ENCODE data around the gene KIAA0232.

Gene KIAA0232, protein sequence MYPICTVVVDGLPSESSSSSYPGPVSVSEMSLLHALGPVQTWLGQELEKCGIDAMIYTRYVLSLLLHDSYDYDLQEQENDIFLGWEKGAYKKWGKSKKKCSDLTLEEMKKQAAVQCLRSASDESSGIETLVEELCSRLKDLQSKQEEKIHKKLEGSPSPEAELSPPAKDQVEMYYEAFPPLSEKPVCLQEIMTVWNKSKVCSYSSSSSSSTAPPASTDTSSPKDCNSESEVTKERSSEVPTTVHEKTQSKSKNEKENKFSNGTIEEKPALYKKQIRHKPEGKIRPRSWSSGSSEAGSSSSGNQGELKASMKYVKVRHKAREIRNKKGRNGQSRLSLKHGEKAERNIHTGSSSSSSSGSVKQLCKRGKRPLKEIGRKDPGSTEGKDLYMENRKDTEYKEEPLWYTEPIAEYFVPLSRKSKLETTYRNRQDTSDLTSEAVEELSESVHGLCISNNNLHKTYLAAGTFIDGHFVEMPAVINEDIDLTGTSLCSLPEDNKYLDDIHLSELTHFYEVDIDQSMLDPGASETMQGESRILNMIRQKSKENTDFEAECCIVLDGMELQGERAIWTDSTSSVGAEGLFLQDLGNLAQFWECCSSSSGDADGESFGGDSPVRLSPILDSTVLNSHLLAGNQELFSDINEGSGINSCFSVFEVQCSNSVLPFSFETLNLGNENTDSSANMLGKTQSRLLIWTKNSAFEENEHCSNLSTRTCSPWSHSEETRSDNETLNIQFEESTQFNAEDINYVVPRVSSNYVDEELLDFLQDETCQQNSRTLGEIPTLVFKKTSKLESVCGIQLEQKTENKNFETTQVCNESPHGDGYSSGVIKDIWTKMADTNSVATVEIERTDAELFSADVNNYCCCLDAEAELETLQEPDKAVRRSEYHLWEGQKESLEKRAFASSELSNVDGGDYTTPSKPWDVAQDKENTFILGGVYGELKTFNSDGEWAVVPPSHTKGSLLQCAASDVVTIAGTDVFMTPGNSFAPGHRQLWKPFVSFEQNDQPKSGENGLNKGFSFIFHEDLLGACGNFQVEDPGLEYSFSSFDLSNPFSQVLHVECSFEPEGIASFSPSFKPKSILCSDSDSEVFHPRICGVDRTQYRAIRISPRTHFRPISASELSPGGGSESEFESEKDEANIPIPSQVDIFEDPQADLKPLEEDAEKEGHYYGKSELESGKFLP (N-terminal part only)

GRCh38 chr4:6782147-6782845 lies at the start of gene KIAA0232:
Gene KIAA0232, plus strand, starts transcription at chr4:6782727. Its CDS starts 41,727 bp downstream, at chr4:6824454.
- H3K9me3 ChIP-seq = no peaks in the 10 kb centered on the region
- intact Hi-C loops (cut with DNase I; ENCODE audit: low total_unique reads) = loop anchor here (5.0 to 10.0 kb wide), 4 partner anchors 60 to 263 kb away; partner anchors contain the start of gene TADA2B
- peak within 1 kb of the TSS; percentile 100 for H3K27ac ChIP-seq
- TF ChIP-seq, protein P1, sequence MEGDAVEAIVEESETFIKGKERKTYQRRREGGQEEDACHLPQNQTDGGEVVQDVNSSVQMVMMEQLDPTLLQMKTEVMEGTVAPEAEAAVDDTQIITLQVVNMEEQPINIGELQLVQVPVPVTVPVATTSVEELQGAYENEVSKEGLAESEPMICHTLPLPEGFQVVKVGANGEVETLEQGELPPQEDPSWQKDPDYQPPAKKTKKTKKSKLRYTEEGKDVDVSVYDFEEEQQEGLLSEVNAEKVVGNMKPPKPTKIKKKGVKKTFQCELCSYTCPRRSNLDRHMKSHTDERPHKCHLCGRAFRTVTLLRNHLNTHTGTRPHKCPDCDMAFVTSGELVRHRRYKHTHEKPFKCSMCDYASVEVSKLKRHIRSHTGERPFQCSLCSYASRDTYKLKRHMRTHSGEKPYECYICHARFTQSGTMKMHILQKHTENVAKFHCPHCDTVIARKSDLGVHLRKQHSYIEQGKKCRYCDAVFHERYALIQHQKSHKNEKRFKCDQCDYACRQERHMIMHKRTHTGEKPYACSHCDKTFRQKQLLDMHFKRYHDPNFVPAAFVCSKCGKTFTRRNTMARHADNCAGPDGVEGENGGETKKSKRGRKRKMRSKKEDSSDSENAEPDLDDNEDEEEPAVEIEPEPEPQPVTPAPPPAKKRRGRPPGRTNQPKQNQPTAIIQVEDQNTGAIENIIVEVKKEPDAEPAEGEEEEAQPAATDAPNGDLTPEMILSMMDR (IDR thresholded peaks at IDR 0.05) = no peak
- H3K4me3 ChIP-seq = peak within 1 kb of the TSS; percentile 91 to 98
- no peaks in the 10 kb centered on the region for H3K36me3 ChIP-seq
- peak; percentile 89 to 95 for DNase-seq
- no peaks in the 10 kb centered on the region for H3K27me3 ChIP-seq
- H3K4me1 ChIP-seq = peaks cover 4 to 65% (median 47%) of the 10 kb centered on the region in 4 donors

DNA sequence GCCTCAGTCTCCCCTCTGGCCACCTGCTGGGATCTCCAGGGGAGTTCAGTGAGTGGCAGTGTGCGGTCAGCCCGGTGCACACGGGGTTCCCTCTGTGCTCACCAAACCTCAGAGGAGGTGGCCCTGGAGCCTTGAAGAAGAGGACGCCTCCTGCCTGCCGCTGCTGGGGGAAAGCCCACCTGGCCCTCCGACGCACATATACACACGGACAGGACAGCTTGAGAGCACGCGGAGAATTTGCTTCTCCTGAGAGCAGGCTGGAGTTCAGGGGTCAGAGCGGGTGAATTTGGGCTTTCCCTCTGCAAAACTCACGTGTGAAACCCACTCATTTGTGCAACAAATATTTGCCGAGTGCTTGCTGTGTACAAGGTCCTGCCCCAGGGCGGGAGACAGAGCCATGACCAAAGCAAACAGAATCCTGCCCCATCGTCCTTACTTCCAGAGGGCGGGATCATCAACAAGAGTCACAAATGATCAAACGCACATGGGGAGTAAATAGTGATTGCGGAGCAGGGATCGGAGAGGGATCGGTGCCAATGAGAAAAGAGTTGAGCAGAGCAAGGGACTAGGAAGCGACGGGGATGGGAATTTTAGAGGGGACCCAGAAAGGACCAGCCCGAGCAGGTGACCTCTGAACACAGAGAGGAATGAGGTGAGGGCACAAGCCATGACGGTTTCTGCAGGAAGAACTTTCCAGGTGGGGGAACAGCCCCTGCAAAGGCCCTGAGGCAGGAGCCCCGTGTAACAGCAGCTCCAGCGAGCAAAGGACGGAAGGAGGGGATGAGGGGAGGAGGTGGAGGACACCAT lies 49.0 kb upstream of the KIAA0232 start:
- peaks cover 0 to 13% (median 11%) of the 10 kb centered on the region in 4 donors for H3K4me1 ChIP-seq
- intact Hi-C loops (cut with DNase I; ENCODE audit: low total_unique reads) = no loop called here
- H3K36me3 ChIP-seq = no peaks in the 10 kb centered on the region
- H3K27ac ChIP-seq = peak overlapping the region; percentile 57 to 70
- H3K4me3 ChIP-seq = no peak overlapping the region
- DNase-seq = no peak
- H3K9me3 ChIP-seq = no peaks in the 10 kb centered on the region
- no peaks in the 10 kb centered on the region for H3K27me3 ChIP-seq
- TF ChIP-seq, protein P1 (IDR thresholded peaks at IDR 0.05) = no peak

DNA sequence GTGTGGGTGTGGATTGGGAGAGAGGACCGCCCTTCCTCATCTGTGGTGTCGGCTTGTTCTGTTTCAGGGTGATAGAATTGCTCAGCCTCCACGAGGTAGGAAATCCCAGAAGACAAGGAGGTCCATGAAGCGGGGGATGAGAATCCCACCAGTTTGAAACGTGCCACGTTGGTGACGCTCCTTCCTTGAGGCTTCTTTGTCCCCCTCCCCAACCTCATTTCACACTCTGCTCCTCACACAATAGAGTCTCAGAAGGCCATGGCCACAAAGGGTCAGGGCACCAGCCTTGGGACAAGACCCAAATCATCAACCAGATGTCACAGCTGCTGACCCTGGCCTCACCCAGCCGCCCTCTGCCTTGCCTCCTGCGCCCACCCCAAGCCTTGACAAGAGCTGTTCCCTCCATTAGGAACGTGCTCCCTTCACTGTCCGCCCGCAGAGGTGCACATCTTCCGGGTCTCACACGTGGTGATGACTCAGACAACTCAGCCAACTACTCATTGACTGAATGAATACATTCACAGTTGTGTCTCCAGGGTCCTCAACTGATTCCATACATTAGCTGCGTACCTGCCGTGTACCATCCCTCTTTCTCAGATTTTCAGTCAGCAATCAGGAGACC lies 48.3 kb upstream of the KIAA0232 start:
- Histone ChIP-seq H3K27ac (no peak overlapping the region), H3K27me3 (no peaks in the 10 kb centered on the region), H3K9me3 (no peaks in the 10 kb centered on the region), H3K4me1 (peaks cover 0 to 13% (median 11%) of the 10 kb centered on the region in 4 donors), H3K36me3 (no peaks in the 10 kb centered on the region), H3K4me3 (no peak overlapping the region)
- DNase-seq = no peak
- intact Hi-C loops (cut with DNase I; ENCODE audit: low total_unique reads) = no loop called here
- TF ChIP-seq, protein P1 (IDR thresholded peaks at IDR 0.05) = no peak

- H3K36me3 ChIP-seq = no peaks in the 10 kb centered on the region
- intact Hi-C loops (cut with DNase I; ENCODE audit: low total_unique reads) = no loop called here
- H3K4me1 ChIP-seq = no peaks in the 10 kb centered on the region
- H3K27me3 ChIP-seq = no peaks in the 10 kb centered on the region
- no peak overlapping the region for H3K27ac ChIP-seq
- DNase-seq = no peak
- H3K4me3 ChIP-seq = no peak overlapping the region
- H3K9me3 ChIP-seq = no peaks in the 10 kb centered on the region
- TF ChIP-seq, protein P1 (IDR thresholded peaks at IDR 0.05) = no peak
Observed at GRCh38 chr4:6739920-6740319, 42.6 kb upstream of the KIAA0232 start.

Measured in tibial artery (tissue), 4 donors.